HG02610 (cell line): Measurements from ENCODE around the gene SIT1.

Source experiments
- ATAC-seq: cut with Tn5 transposase; IDR thresholded peaks from one replicate; pipeline ENCODE4 v1.9.1; 2021; ENCODE audit warnings: mild to moderate bottlenecking, moderate library complexity; ENCODE audit not compliant: unreplicated experiment

SIT1 gene

DNA sequence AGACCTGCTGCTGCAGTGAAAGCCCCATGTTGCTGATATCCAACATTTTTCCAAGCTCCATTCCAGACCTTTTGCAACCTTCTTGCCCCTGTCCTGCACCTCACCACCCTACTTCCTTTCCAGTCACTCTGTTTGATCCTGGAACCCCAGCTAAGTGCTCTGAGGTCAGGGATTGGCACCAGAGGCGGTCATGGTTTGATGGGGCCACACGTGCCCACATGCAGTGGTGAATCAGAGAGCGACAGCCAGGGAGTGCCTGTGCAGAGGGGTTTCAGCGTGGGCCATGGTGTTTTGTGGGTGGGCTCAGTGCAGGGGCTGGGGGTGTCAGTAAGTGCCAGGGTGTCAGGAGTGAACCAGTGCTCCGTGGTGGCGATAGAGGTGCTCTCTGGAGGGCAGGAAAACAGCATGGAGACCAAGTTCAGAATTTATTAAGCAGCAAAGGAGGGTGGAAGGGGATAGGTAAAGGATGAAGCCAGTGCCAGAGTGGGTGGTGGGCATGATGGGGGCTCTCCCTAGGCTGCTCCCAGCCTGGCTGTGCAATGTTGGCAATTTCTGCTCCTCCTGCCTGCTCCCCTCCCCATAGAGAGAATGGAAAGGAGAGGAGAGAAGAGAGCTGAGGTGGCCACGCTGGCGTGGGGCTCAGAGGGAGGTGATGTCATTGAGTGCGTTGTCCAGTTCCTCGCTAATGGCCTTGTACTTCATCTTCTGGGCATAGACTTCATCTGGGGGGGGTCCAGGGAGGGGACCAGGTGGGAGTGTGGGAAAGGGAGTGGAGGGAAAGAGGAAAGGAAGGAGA, 32.0 kb upstream of the SIT1 start:
- ATAC-seq = no peak

DNA sequence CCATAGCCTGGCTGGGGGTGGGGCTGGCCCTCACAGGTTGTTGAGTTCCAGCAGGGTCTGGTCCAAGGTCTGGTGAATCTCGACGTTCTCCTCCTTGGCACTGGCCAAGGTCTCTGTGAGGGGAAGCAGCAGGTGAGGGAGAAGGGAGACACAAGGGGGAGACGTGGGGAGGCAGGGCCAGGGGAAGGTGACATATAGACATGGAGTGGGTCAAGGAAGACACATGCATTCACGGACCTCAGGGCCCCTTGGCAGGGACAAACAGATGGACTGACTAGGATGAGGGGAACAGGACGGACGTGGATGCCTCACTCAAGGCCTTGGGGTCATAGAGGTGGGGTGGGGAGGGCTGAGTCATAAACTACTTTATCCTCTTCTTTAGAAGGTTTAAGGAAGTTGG, 31.3 kb upstream of the SIT1 start:
- no peak for ATAC-seq

DNA sequence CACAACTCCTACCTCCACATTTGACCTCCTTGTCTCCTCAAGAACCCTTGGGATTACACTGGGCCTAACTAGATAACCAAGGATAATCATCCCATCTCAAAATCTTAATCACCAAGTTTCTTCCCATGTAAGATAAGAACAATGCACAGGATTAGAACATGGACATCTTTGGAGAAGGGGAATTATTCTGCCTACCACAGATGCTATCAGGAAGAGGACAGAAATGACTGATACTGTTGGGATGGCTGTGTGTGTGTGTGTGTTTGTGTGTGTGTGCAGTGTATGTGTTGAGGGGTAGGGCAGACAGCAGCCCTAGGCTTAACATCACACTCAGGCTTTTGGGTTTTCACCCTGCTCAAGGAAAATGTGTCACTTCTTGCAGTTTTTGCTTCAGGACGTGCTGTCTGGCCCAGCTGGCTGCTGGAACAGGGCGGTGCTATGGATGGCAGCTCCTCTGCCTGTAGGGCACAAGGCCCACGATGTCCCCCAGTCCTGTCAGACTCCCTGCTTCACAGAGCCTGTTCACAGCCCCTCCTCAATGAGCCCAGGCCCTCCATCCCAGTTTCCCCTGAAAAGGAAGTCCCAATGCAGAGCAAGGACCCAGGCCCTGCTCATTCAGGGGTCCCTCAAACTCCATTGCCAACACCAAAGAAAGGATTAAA, 30.7 kb upstream of the SIT1 start:
- no peak for ATAC-seq

DNA sequence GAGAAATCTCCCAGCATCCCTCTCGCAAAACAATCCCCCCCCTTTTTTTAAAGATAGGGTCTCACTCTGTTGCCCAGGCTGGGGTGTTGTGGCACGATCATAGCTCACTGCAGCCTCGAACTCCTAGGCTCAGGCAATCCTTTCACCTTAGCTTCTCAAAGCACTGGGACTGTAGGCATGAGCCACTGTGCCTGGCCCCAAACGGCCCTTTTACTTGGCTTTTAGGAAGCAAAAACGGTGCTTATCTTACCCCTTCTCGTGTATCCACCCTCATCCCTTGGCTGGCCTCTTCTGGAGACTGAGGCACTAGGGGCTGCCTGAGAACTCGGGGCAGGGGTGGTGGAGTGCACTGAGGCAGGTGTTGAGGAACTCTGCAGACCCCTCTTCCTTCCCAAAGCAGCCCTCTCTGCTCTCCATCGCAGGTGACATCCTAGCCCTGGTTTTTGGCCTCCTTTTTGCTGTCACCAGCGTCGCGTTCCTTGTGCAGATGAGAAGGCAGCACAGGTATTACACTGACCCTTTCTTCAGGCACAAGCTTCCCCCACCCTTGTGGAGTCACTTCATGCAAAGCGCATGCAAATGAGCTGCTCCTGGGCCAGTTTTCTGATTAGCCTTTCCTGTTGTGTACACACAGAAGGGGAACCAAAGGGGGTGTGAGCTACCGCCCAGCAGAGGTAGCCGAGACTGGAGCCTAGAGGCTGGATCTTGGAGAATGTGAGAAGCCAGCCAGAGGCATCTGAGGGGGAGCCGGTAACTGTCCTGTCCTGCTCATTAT, 29.8 kb upstream of the SIT1 start:
- no peak for ATAC-seq

DNA sequence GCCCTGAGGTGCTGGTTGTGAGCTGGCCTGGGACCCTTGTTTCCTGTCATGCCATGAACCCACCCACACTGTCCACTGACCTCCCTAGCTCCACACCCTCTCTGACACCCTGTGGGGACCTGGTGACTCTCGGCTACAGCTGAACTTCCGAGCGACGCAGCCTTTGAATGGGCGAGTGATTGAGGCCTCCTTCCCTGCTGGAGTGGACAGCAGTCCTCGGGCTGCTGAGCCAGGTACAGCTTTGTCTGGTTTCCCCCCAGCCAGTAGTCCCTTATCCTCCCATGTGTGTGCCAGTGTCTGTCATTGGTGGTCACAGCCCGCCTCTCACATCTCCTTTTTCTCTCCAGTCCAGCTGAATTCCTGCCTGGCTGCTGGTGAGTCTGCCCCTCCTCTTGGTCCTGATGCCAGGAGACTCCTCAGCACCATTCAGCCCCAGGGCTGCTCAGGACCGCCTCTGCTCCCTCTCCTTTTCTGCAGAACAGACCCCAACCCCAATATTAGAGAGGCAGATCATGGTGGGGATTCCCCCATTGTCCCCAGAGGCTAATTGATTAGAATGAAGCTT, 29.1 kb upstream of the SIT1 start:
- ATAC-seq = no peak

DNA sequence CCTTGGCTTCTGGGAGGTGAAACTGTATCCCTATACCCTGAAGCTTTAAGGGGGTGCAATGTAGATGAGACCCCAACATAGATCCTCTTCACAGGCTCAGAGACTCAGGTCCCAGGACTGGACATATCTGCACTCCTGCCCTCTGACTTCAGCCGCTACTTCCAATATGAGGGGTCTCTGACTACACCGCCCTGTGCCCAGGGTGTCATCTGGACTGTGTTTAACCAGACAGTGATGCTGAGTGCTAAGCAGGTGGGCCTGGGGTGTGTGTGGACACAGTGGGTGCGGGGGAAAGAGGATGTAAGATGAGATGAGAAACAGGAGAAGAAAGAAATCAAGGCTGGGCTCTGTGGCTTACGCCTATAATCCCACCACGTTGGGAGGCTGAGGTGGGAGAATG, 28.4 kb upstream of the SIT1 start:
- ATAC-seq = no peak

DNA sequence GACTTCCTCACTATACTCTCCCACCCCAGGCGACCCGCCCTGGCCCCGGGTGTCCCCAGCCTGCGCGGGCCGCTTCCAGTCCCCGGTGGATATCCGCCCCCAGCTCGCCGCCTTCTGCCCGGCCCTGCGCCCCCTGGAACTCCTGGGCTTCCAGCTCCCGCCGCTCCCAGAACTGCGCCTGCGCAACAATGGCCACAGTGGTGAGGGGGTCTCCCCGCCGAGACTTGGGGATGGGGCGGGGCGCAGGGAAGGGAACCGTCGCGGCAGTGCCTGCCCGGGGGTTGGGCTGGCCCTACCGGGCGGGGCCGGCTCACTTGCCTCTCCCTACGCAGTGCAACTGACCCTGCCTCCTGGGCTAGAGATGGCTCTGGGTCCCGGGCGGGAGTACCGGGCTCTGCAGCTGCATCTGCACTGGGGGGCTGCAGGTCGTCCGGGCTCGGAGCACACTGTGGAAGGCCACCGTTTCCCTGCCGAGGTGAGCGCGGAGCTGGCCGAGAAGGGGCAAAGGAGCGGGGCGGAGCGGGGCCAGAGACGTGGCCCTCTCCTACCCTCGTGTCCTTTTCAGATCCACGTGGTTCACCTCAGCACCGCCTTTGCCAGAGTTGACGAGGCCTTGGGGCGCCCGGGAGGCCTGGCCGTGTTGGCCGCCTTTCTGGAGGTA, 25.1 kb upstream of the SIT1 start:
- no peak for ATAC-seq

DNA sequence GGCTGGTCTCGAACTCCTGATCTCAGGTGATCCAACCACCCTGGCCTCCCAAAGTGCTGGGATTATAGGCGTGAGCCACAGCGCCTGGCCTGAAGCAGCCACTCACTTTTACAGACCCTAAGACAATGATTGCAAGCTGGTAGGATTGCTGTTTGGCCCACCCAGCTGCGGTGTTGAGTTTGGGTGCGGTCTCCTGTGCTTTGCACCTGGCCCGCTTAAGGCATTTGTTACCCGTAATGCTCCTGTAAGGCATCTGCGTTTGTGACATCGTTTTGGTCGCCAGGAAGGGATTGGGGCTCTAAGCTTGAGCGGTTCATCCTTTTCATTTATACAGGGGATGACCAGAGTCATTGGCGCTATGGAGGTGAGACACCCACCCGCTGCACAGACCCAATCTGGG, 24.5 kb upstream of the SIT1 start:
- ATAC-seq = no peak

DNA sequence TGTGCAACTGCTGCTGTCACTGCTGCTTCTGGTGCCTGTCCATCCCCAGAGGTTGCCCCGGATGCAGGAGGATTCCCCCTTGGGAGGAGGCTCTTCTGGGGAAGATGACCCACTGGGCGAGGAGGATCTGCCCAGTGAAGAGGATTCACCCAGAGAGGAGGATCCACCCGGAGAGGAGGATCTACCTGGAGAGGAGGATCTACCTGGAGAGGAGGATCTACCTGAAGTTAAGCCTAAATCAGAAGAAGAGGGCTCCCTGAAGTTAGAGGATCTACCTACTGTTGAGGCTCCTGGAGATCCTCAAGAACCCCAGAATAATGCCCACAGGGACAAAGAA, 23.3 kb upstream of the SIT1 start:
- no peak for ATAC-seq

DNA sequence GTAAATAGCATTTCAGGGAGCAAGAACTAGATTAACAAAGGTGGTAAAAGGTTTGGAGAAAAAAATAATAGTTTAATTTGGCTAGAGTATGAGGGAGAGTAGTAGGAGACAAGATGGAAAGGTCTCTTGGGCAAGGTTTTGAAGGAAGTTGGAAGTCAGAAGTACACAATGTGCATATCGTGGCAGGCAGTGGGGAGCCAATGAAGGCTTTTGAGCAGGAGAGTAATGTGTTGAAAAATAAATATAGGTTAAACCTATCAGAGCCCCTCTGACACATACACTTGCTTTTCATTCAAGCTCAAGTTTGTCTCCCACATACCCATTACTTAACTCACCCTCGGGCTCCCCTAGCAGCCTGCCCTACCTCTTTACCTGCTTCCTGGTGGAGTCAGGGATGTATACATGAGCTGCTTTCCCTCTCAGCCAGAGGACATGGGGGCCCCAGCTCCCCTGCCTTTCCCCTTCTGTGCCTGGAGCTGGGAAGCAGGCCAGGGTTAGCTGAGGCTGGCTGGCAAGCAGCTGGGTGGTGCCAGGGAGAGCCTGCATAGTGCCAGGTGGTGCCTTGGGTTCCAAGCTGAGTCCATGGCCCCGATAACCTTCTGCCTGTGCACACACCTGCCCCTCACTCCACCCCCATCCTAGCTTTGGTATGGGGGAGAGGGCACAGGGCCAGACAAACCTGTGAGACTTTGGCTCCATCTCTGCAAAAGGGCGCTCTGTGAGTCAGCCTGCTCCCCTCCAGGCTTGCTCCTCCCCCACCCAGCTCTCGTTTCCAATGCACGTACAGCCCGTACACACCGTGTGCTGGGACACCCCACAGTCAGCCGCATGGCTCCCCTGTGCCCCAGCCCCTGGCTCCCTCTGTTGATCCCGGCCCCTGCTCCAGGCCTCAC, 22.6 kb upstream of the SIT1 start, which contains the start of gene CA9:
Gene CA9, plus strand, starts transcription at position 797 of the 893 bp plus-strand sequence. Its CDS starts 32 bp downstream, at position 829.
- no peak for ATAC-seq

DNA sequence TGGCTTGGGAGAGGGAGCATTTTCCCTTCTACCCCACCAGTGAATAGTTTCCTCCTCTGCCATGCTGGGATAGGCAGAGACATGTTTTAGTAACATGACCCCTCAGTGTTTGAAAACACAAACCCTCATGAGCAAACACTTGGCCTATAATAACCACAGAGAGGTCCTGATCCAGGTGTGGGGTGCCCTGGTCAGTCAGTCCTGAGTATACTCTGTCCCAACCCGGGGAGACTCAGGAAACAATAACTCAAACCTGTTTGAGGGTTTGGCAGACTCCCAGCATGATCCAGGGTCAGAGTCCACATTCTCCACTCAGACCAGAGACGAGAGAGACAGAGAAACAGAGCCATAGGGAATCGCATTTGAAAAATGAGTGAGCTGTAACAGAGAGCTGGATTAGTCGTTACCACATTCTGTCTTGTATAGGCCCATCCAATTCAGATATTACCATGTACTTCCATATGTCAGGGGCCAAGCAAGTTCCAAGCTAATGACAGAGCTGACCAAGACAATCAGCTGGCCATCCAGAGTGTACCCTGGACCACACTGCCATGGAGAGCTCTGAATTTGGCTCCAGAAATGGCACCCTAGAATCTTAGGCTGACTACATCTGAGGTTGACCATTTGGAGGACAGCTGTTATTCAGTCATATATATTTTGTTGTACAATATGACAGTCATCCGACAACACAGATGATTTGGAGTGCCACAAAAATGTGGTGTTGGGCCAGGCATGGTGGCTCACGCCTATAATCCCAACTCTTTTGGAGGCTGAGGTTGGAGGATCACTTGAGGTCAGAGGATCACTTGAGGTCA, 18.8 kb upstream of the SIT1 start:
- no peak for ATAC-seq

DNA sequence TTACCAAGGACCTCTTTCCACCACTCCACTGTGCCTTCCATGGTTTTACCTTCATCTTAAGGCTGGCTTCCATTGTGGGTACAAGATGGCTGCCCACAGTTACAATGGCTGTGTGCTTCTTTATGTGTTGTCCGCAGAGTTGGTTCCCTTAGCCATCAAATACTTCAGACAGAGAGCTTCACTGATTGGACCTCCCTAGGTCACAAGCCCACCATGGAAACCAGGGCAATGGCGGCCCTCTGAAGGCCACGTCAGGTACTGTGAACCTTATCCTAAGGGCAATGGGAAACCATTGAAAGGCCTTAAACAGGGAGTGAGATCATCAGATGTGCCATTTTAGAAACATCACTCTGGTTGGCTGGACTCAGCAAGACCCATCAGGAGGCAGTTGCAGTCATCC, 17.2 kb upstream of the SIT1 start:
- no peak for ATAC-seq

DNA sequence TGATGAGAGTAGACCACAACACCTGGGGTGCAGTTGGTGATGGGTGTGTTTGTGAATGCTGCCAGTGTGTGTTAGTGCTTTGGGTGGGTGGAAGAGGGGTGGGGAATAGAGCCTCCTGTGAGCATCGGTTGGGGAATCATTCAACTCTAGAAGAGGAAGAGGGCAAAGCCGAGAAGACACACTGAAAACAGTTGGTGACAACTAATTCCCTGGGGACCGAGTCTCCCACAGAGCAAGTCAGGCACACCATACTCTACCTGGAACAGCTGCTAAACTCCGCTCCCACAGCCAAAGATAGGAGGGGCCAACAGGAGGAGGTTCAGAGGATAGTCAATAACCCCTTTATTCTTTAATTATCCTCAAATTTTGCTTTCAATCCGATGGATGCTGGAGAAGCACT, 15.8 kb upstream of the SIT1 start:
- no peak for ATAC-seq

DNA sequence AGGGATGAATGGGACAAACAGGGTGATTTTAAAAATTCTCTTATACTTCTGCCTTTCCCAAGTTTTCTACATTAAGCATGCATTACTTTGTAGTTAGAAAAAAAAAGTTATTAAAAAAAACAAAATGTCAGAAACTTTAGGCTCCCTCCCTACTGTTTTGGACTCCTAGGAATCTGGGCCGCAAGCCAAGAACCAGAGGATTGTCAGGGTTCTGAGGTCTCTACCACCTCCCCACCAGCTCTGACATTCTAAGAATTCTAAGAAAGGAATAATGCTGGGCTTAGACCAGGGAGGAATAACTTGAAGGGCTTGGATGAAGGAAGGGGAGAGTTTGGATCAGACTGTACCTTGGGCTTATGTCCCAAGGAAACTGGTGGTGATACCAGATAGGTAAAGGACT, 15.3 kb upstream of the SIT1 start:
- no peak for ATAC-seq

DNA sequence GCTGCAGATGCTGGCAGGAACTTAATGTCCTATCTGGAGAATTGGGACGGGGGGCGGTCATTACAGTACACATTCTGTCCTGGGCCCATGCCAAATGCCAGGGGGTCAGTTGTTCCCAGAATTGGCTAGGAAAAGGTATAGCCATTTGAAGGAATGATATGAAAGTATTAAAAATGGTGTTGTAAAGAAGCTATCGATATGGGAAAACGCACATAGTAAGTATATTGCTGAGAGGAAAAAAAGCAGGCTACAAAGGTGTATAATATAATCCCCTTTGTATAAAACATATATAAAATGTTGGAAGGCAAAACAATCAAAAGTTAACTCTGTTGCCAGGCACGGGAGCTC, 14.7 kb upstream of the SIT1 start:
- no peak for ATAC-seq

DNA sequence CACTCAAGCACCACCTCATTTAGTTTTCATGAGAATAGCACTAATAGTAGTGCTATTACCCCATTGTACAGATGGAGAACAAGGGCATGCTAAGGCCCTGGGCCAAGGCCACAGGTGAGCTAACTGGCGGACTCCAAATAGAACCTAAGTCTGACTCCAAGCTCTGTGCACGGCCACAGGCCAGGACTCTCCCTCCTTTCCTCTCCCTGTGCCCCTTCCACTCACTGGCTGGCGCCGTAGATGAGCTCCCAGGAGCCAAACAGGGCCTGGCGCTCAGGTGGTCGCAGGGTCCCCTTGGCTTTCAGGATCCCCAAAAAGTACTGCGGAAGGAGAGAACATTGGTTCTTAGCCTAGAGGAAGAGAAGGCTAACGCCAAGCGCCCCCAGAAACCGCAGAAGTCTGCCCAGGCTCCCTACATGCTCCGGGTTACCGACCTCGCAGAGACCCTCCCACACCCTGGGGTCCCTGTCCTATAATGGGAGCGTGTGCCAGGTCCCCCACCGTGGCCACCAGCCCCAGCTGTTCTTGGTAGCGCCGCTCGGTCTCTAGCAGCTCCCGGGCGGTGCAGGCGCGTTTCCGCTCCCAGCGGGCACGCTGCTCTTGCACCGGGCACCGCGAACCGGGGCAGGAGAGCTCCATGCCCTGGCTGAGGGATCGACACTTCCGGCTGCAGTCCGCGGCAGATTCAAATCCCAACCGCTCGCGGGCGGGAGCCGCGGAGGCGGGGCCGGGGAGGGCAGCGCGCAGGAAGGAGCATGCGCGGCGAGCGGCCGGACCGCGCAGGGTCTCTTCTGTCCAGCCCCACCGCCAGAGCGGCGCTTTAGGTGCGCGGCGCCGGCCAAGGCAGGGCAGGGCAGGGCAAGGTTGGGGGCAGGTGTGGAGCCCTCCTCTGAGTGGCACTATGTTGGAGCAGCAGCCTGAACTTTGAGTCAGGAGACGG, 14.1 kb upstream of the SIT1 start, which contains the start of gene ARHGEF39:
Gene ARHGEF39, minus strand, starts transcription at position 665 of the 940 bp plus-strand sequence. Its CDS starts 26 bp downstream, at position 639.
- ATAC-seq = peak; percentile 66

DNA sequence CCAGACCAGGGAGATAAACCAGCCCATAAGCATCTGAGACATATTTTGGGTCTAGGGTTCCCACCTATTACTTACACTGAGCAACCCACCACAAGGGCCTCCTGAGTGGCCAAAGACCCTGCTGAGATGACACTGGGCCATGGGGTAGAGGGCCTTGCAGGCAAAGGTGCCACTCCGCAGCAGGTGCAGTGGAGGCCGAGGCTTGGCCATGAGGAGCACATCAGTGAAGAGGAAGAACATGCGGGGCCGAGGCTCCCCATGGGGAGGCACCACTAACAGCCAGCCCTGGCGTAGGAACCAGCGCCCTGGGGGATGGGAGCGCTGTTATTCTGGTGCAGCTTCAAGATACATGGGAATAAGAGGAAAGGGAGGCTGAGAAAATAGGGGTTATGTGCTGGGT, 11.7 kb upstream of the SIT1 start:
- ATAC-seq = no peak

DNA sequence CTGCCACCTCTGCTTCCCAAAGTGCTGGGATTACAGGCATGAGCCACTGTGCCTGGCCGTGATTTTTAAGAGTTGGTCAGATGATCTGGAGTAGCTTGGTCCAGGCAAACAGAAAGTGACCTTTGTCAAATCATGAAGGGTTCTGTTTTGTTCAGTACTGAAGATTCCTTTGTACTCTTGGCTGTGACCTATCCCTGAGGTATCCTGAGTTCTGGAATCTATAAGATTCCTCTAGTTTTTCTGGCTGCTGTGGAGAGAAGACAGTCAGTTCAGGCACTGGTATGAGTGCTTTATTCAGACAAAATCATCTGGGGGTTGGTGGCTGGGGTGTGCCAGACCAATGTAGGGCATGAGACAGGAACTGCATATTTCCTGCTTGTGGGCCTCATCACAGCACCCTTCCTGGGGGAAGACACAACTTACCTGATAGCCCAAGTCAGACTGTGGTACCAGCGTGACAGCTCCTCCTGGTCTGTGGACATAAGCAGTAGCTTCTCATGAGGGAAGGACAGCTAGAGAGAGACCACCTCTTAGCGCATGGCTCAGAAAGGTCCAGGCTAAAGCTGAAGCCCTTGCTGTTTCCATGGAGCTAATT, 11.1 kb upstream of the SIT1 start:
- no peak for ATAC-seq
